MM.1S (cell line): ENCODE results near the gene PCYOX1L.
"Not testable (repeated sequence)": the region's sequence is repeated elsewhere in the genome, so short reads cannot be mapped to it uniquely, and the experiment has no call there.

Experiments
- DNase-seq: peaks from one replicate; pipeline ENCODE4 v3.0.0-alpha.2; 2015
- H2AFZ ChIP-seq: fragments of 300-600 bp; sonication (generic); 2 replicates; pipeline ENCODE4 v1.6.0; 2016; ENCODE audit warnings: antibody characterized with exemption, low read length
- H3F3A ChIP-seq: fragments of 300-600 bp; sonication (generic); 2 replicates; pipeline ENCODE4 v1.6.1; 2016; ENCODE audit warnings: mild to moderate bottlenecking, antibody characterized with exemption, low read length, moderate library complexity, mixed read lengths; ENCODE audit not compliant: insufficient read depth
- H3K27ac ChIP-seq: fragments of 300-600 bp; sonication (generic); 2 replicates; pipeline ENCODE4 v1.5.1; 2016; ENCODE audit warnings: mild to moderate bottlenecking, low read length
- H3K27me3 ChIP-seq: fragments of 300-600 bp; sonication (generic); replicated peaks from 2 replicates; pipeline ENCODE4 v1.6.0; 2016; ENCODE audit warnings: low read length; ENCODE audit not compliant: insufficient read depth
- H3K36me3 ChIP-seq: fragments of 300-600 bp; sonication (generic); replicated peaks from 2 replicates; pipeline ENCODE4 v1.6.1; 2016; ENCODE audit warnings: mild to moderate bottlenecking, low read length, mixed read lengths; ENCODE audit not compliant: insufficient read depth
- H3K4me1 ChIP-seq: fragments of 300-600 bp; sonication (generic); 2 replicates; pipeline ENCODE4 v1.6.1; 2016; ENCODE audit warnings: low read length, mixed read lengths
- H3K4me2 ChIP-seq: fragments of 300-600 bp; sonication (generic); 2 replicates; pipeline ENCODE4 v1.6.0; 2016; ENCODE audit warnings: low read depth, low read length
- H3K4me3 ChIP-seq: fragments of 300-600 bp; sonication (generic); 2 replicates; pipeline ENCODE4 v1.5.1; 2016; ENCODE audit warnings: low read length, mixed read lengths
- H3K79me2 ChIP-seq: fragments of 300-600 bp; sonication (generic); 2 replicates; pipeline ENCODE4 v1.6.1; 2016; ENCODE audit warnings: mixed run types, low read length, mixed read lengths
- H3K9ac ChIP-seq: fragments of 300-600 bp; sonication (generic); 2 replicates; pipeline ENCODE4 v1.6.1; 2016; ENCODE audit warnings: low read length, mixed read lengths
- H3K9me2 ChIP-seq: fragments of 300-600 bp; sonication (generic); replicated peaks from 2 replicates; pipeline ENCODE4 v1.6.1; 2016; ENCODE audit warnings: mild to moderate bottlenecking, low read length, mixed read lengths; ENCODE audit not compliant: insufficient read depth
- H3K9me3 ChIP-seq: fragments of 300-600 bp; sonication (generic); replicated peaks from 2 replicates; pipeline ENCODE4 v1.6.1; 2016; ENCODE audit warnings: mild to moderate bottlenecking, low read length, mixed read lengths; ENCODE audit not compliant: insufficient read depth
- H4K20me1 ChIP-seq: fragments of 300-600 bp; sonication (generic); 2 replicates; pipeline ENCODE4 v1.6.1; 2016; ENCODE audit warnings: mild to moderate bottlenecking, low read length, moderate library complexity, mixed read lengths; ENCODE audit not compliant: insufficient read depth
- EZH2 ChIP-seq: fragments of 300-600 bp; sonication (generic); optimal IDR thresholded peaks from 2 replicates; pipeline ENCODE3; 2017; ENCODE audit warnings: low read depth, mild to moderate bottlenecking, antibody characterized with exemption, low read length, mixed read lengths
- EZH2phosphoT487 ChIP-seq: fragments of 300-600 bp; sonication (generic); IDR thresholded peaks from 2 replicates; pipeline ENCODE4 v1.6.1; 2018; ENCODE audit warnings: antibody characterized with exemption, low read length
- TF ChIP-seq, protein P1 (sequence below): fragments of 300-600 bp; sonication (generic); IDR thresholded peaks from 2 replicates; pipeline ENCODE4 v1.5.1; 2016; ENCODE audit warnings: antibody characterized with exemption, low read length, mixed read lengths

PCYOX1L gene

GRCh38 chr5:149397530-149397929, 39.7 kb downstream of the PCYOX1L start:
- no peak overlapping the region for H2AFZ ChIP-seq
- DNase-seq: no peak
- no peak overlapping the region for H3K4me2 ChIP-seq
- H3K36me3 ChIP-seq: no peaks in the 10 kb centered on the region
- no peak overlapping the region for H3K9ac ChIP-seq
- no peaks in the 10 kb centered on the region for H3F3A ChIP-seq
- no peaks in the 10 kb centered on the region for H3K4me1 ChIP-seq
- H3K9me3 ChIP-seq: no peaks in the 10 kb centered on the region
- no peaks in the 10 kb centered on the region for H3K9me2 ChIP-seq
- no peak overlapping the region for H3K4me3 ChIP-seq
- no peak overlapping the region for H3K27ac ChIP-seq
- TF ChIP-seq, protein P1, sequence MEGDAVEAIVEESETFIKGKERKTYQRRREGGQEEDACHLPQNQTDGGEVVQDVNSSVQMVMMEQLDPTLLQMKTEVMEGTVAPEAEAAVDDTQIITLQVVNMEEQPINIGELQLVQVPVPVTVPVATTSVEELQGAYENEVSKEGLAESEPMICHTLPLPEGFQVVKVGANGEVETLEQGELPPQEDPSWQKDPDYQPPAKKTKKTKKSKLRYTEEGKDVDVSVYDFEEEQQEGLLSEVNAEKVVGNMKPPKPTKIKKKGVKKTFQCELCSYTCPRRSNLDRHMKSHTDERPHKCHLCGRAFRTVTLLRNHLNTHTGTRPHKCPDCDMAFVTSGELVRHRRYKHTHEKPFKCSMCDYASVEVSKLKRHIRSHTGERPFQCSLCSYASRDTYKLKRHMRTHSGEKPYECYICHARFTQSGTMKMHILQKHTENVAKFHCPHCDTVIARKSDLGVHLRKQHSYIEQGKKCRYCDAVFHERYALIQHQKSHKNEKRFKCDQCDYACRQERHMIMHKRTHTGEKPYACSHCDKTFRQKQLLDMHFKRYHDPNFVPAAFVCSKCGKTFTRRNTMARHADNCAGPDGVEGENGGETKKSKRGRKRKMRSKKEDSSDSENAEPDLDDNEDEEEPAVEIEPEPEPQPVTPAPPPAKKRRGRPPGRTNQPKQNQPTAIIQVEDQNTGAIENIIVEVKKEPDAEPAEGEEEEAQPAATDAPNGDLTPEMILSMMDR: no peak
- no peak for TF ChIP-seq EZH2phosphoT487
- no peaks in the 10 kb centered on the region for H3K79me2 ChIP-seq
- no peaks in the 10 kb centered on the region for H3K27me3 ChIP-seq
- no peaks in the 10 kb centered on the region for H4K20me1 ChIP-seq

DNA sequence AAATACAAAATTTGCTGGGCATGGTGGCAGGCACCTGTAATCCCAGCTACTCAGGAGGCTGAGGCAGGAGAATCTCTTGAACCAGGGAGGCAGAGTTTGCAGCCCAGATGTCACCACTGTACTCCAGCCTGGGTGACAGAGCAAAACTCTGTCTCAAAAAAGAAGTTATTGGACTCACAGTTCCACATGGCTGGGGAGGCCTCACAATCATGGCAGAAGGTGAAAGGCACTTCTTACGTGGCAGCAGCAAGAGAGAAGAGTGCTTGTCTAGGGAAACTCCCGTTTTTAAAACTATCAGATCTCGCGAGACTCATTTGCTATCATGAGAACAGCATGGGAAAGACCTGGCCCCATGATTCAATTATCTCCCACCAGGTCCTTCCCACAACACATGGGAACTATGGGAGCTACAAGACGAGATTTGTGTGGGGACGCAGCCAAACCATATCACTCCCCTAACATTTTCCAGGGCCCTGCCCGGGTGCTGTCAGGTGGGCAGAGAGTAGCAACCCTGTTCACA, 41.0 kb downstream of the PCYOX1L start:
- not testable (repeated sequence) for H3K9me2 ChIP-seq

DNA sequence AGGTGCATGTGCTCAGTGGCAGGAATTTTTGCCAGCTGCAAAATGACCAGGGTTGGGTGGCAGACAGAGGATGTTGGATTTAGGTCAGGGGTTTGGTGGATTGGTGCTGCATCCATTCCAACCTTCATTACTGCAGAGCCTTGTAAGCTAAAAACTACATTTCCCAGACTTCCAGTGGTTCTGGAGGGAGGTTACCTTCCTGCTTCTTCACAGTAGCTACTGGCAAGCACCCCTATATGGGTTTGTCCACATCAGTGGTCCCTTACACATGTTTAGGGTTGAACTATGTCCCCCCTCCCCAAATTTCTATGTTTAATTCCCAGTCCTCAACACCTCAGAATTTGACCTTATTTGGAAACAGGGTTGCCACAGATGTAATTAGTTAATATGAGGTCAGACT, 41.9 kb downstream of the PCYOX1L start:
- no peak overlapping the region for H3K4me2 ChIP-seq
- H2AFZ ChIP-seq: no peak overlapping the region
- DNase-seq: no peak

More for the DNA sequence above, 41.0 kb downstream of the PCYOX1L start:
- H2AFZ ChIP-seq, H3K9me3 ChIP-seq, H3K27me3 ChIP-seq, H3K4me2 ChIP-seq, H3K27ac ChIP-seq, H3K36me3 ChIP-seq, H3K4me3 ChIP-seq, H3K4me1 ChIP-seq, H3K79me2 ChIP-seq, DNase-seq, H3K9ac ChIP-seq, H3F3A ChIP-seq, H4K20me1 ChIP-seq: not testable (repeated sequence)

DNA sequence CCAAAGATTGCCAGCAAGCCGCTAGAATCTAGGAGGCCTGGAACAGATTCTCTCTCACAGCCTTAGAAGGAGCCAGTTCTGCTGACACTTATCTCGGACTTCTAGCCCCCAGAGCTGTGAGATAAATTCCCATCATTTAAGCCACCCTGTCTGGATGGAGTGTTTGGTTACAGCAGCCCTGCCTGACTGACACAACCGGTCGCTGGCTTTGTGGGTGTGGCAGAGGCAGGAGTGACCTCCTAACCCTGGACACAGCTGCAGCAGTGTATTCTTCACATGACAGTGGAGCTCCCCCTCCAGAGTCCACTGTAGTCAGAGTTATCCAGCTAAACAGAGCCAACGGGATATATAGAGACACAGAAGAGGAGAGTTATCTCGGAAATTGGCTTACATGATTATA, 42.5 kb downstream of the PCYOX1L start:
- no peaks in the 10 kb centered on the region for H3K79me2 ChIP-seq
- H3K9me3 ChIP-seq: no peaks in the 10 kb centered on the region
- no peaks in the 10 kb centered on the region for H3F3A ChIP-seq
- TF ChIP-seq EZH2: no peak
- no peak for TF ChIP-seq EZH2phosphoT487
- TF ChIP-seq, protein P1: no peak
- H2AFZ ChIP-seq: no peak overlapping the region
- no peaks in the 10 kb centered on the region for H3K36me3 ChIP-seq
- H3K27me3 ChIP-seq: no peaks in the 10 kb centered on the region
- no peaks in the 10 kb centered on the region for H3K9me2 ChIP-seq
- no peaks in the 10 kb centered on the region for H3K4me1 ChIP-seq
- no peaks in the 10 kb centered on the region for H4K20me1 ChIP-seq
- H3K27ac ChIP-seq: no peak overlapping the region
- H3K4me2 ChIP-seq: no peak overlapping the region
- no peak overlapping the region for H3K4me3 ChIP-seq
- no peak overlapping the region for H3K9ac ChIP-seq
- DNase-seq: no peak

More for the DNA sequence above, 41.9 kb downstream of the PCYOX1L start:
- Histone ChIP-seq H3K27me3 (no peaks in the 10 kb centered on the region), H3K4me3 (no peak overlapping the region), H3K9me3 (no peaks in the 10 kb centered on the region), H3K79me2 (no peaks in the 10 kb centered on the region), H3K9ac (no peak overlapping the region), H3F3A (no peaks in the 10 kb centered on the region), H3K36me3 (no peaks in the 10 kb centered on the region), H4K20me1 (no peaks in the 10 kb centered on the region), H3K9me2 (no peaks in the 10 kb centered on the region), H3K4me1 (no peaks in the 10 kb centered on the region), H3K27ac (no peak overlapping the region)
- TF ChIP-seq, protein P1: no peak
- TF ChIP-seq EZH2 (no peak), EZH2phosphoT487 (no peak)
